HCT116 (cell line): Measurements from ENCODE around the gene CHSY1. TPM values are rescaled to one million over a fixed set of nuclear protein-coding genes. Genes with fewer than 3 reads are reported as not detected.

Experiments
- ATAC-seq: fragments of 200-7000 bp; cut with Tn5 transposase; 2 replicates; pipeline ENCODE4 v1.9.1; 2020; ENCODE audit warnings: mild to moderate bottlenecking, moderate library complexity
- BruUV-seq: library from RNA; stranded (reverse); fragments of 400-500 nt; replicated peaks from 2 replicates; lab custom pipeline; 2021; lab: Mats Ljungman, UMichigan
- CTCF ChIA-PET: fragments of 300-600 bp; sonication (Branson Sonifier 250); formaldehyde crosslinking; loops from one replicate; lab custom pipeline; 2021; ENCODE audit warnings: antibody characterized with exemption; lab: Charles Lee
- POLR2A ChIA-PET: fragments of 300-600, 350-600 bp; sonication (Branson Sonifier 250); formaldehyde crosslinking; loops from one replicate; lab custom pipeline; 2021; ENCODE audit warnings: antibody characterized with exemption; lab: Charles Lee
- RAD21 ChIA-PET, 2 experiments: fragments of 300-600 bp; sonication (Branson Sonifier 250); formaldehyde crosslinking; loops; one replicate each; lab custom pipeline; 2023; ENCODE audit warnings: low total read pairs in 2 of 2; ENCODE audit not compliant: uncharacterized antibody in 2 of 2, unreplicated experiment in 2 of 2, low non-redundant PET in 1 of 2; lab: Charles Lee
- DNase-seq: peaks from one replicate; pipeline ENCODE4 v3.0.0-alpha.2; 2010; ENCODE audit warnings: low read depth, low spot score
- H2AFZ ChIP-seq: fragments of 200-600 bp; shearing (Covaris generic), sonication (generic); 2 replicates; pipeline ENCODE4 v1.6.1; 2017; ENCODE audit warnings: low read depth, mixed run types, mixed read lengths, antibody characterized with exemption, low read length; ENCODE audit not compliant: poor library complexity, severe bottlenecking
- H3K27ac ChIP-seq: 2 replicates; pipeline ENCODE4 v1.5.1; 2012; ENCODE audit warnings: low read depth, low read length
- H3K27me3 ChIP-seq: fragments of 200-600 bp; sonication (generic); 2 replicates; pipeline ENCODE4 v1.6.1; 2016; ENCODE audit warnings: mixed run types, low read length, mixed read lengths; ENCODE audit not compliant: insufficient read depth
- H3K36me3 ChIP-seq, 2 experiments: fragments of 200-500 bp in 1 of 2; fragments of 200-600 bp in 1 of 2; sonication (Bioruptor generic) in 1 of 2; sonication (generic) in 1 of 2; 2 replicates each; pipeline versions ENCODE4 v1.5.1 to v1.6.1; 2014 to 2016; ENCODE audit warnings: low read length in 2 of 2, inconsistent platforms in 1 of 2, mixed read lengths in 1 of 2, mixed run types in 1 of 2; ENCODE audit not compliant: insufficient read depth in 2 of 2, control insufficient read depth in 1 of 2
- H3K4me1 ChIP-seq, 2 experiments: fragments of 200-600 bp in 1 of 2; sonication (generic) in 1 of 2; 2 replicates each; pipeline versions ENCODE4 v1.5.1 to v1.6.1; 2012 to 2017; ENCODE audit warnings: low read length in 2 of 2, inconsistent platforms in 1 of 2, mild to moderate bottlenecking in 1 of 2, mixed read lengths in 1 of 2, mixed run types in 1 of 2, moderate library complexity in 1 of 2; ENCODE audit not compliant: insufficient read depth in 2 of 2, control insufficient read depth in 1 of 2
- H3K4me2 ChIP-seq: fragments of 200-600 bp; sonication (generic); 2 replicates; pipeline ENCODE4 v1.6.1; 2017; ENCODE audit warnings: mixed run types, low read length, mixed read lengths
- H3K4me3 ChIP-seq, 2 experiments: fragments of 200-600 bp in 1 of 2; sonication (generic) in 1 of 2; replicated peaks in 1 of 2; 2 replicates each; pipeline ENCODE4 v1.5.1; 2011 to 2016; ENCODE audit warnings: low read length in 2 of 2, control low read depth in 1 of 2, low read depth in 1 of 2, mild to moderate bottlenecking in 1 of 2, mixed read lengths in 1 of 2, mixed run types in 1 of 2
- H3K79me2 ChIP-seq: fragments of 200-600 bp; sonication (generic); 2 replicates; pipeline ENCODE4 v1.6.1; 2017; ENCODE audit warnings: mild to moderate bottlenecking, mixed run types, low read length, moderate library complexity, mixed read lengths; ENCODE audit not compliant: insufficient read depth
- H3K9ac ChIP-seq: fragments of 200-600 bp; sonication (generic); 2 replicates; pipeline ENCODE4 v1.6.1; 2016; ENCODE audit warnings: low read length, mixed read lengths
- H3K9me2 ChIP-seq: fragments of 200-600 bp; sonication (generic), shearing (Covaris generic); 2 replicates; pipeline ENCODE4 v1.6.1; 2017; ENCODE audit warnings: mixed run types, mild to moderate bottlenecking, moderate library complexity; ENCODE audit not compliant: insufficient read depth
- H3K9me3 ChIP-seq, 2 experiments: fragments of 200-500 bp in 1 of 2; fragments of 200-600 bp in 1 of 2; sonication (Bioruptor generic) in 1 of 2; sonication (generic) in 1 of 2; 2 replicates each; pipeline ENCODE4 v1.6.1; 2014 to 2017; ENCODE audit warnings: low read length in 2 of 2, mixed read lengths in 2 of 2, inconsistent platforms in 1 of 2, low read depth in 1 of 2, mild to moderate bottlenecking in 1 of 2, mixed run types in 1 of 2, moderate library complexity in 1 of 2; ENCODE audit not compliant: control insufficient read depth in 1 of 2, insufficient read depth in 1 of 2
- H4K20me1 ChIP-seq: fragments of 200-600 bp; sonication (generic), shearing (Covaris generic); 2 replicates; pipeline ENCODE4 v1.6.1; 2017; ENCODE audit warnings: mixed run types, mild to moderate bottlenecking, moderate library complexity; ENCODE audit not compliant: insufficient read depth
- CBX3 ChIP-seq: IDR thresholded peaks from 2 replicates; pipeline ENCODE4 v1.6.1; 2012; ENCODE audit warnings: low read depth
- CEBPB ChIP-seq: IDR thresholded peaks from 2 replicates; pipeline ENCODE4 v1.6.1; 2012; ENCODE audit warnings: low read depth
- CTCF ChIP-seq, 3 experiments: fragments of 200-600 bp in 1 of 3; sonication (generic) in 1 of 3; IDR thresholded peaks in 2 of 3; conservative IDR thresholded peaks in 1 of 3; 2 replicates each; pipeline ENCODE4 v1.5.1; 2012 to 2017; ENCODE audit warnings: low read depth in 2 of 3, low read length in 2 of 3, antibody characterized with exemption in 1 of 3, borderline replicate concordance in 1 of 3, control low read depth in 1 of 3, mild to moderate bottlenecking in 1 of 3, mixed read lengths in 1 of 3, mixed run types in 1 of 3, moderate library complexity in 1 of 3; ENCODE audit not compliant: insufficient read depth in 1 of 3
- ELF1 ChIP-seq: IDR thresholded peaks from 2 replicates; pipeline ENCODE4 v1.6.1; 2012; ENCODE audit warnings: low read depth, borderline replicate concordance
- EZH2 ChIP-seq: fragments of 200-600 bp; sonication (generic); IDR thresholded peaks from 2 replicates; pipeline ENCODE4 v1.6.1; 2017; ENCODE audit warnings: antibody characterized with exemption, mixed run types
- EZH2phosphoT487 ChIP-seq: fragments of 200-600 bp; IDR thresholded peaks from 2 replicates; pipeline ENCODE4 v1.6.1; 2018; ENCODE audit warnings: antibody characterized with exemption, borderline replicate concordance
- FOSL1 ChIP-seq: IDR thresholded peaks from 2 replicates; pipeline ENCODE4 v1.6.1; 2012; ENCODE audit warnings: low read depth
- POLR2A ChIP-seq: IDR thresholded peaks from 2 replicates; pipeline ENCODE4 v1.7.0; 2011; ENCODE audit warnings: borderline replicate concordance; ENCODE audit not compliant: insufficient read depth, insufficient read length; ENCODE audit errors: extremely low read depth
- POLR2AphosphoS5 ChIP-seq: IDR thresholded peaks from 2 replicates; pipeline ENCODE4 v1.6.1; 2011; ENCODE audit warnings: mild to moderate bottlenecking, low read depth, low read length, moderate library complexity
- RAD21 ChIP-seq: IDR thresholded peaks from 2 replicates; pipeline ENCODE4 v1.6.1; 2012; ENCODE audit warnings: low read depth, mild to moderate bottlenecking
- SP1 ChIP-seq: IDR thresholded peaks from 2 replicates; pipeline ENCODE4 v1.6.1; 2012; ENCODE audit warnings: low read depth
- SRF ChIP-seq: IDR thresholded peaks from 2 replicates; pipeline ENCODE4 v1.6.1; 2012; ENCODE audit warnings: low read depth
- TCF7L2 ChIP-seq: IDR thresholded peaks from 2 replicates; pipeline ENCODE4 v1.7.0; 2011; ENCODE audit warnings: borderline replicate concordance, inconsistent platforms; ENCODE audit not compliant: insufficient read depth, insufficient read length; ENCODE audit errors: extremely low read depth
- YY1 ChIP-seq: IDR thresholded peaks from 2 replicates; pipeline ENCODE4 v1.6.1; 2011; ENCODE audit warnings: low read length, low read depth, moderate library complexity, mild to moderate bottlenecking; ENCODE audit not compliant: insufficient replicate concordance; ENCODE audit errors: extremely low read depth
- ZFX ChIP-seq: fragments of 450-650 bp; IDR thresholded peaks from 2 replicates; pipeline ENCODE4 v1.6.1; 2017
- ZNF274 ChIP-seq: fragments of 200-500 bp; sonication (Bioruptor generic); IDR thresholded peaks from 2 replicates; pipeline ENCODE4 v1.6.1; 2014; ENCODE audit warnings: mild to moderate bottlenecking, low read depth, low read length, inconsistent platforms
- intact Hi-C: fragments of 100-400 bp; cut with micrococcal nuclease; formaldehyde crosslinking; loops from 2 replicates; pipeline ENCODE4 v1.10.0; 2022
- total RNA-seq: library from RNA; stranded (reverse); gene quantifications from one replicate; pipeline ENCODE4 v1.2.1, GENCODE V29; 2021; ENCODE audit not compliant: unreplicated experiment
- TF ChIP-seq, protein P1 (sequence below): IDR thresholded peaks from 2 replicates; pipeline ENCODE4 v1.6.1; 2012
- TF ChIP-seq, protein P2 (sequence below): IDR thresholded peaks from 2 replicates; pipeline ENCODE4 v1.6.1; 2012
- TF ChIP-seq, protein P3 (sequence below): IDR thresholded peaks from 2 replicates; pipeline ENCODE4 v1.6.1; 2012; ENCODE audit warnings: low read depth

The CHSY1 gene
- total RNA-seq, 1 experiment from 2014 or later, result 25.4 TPM

GRCh38 chr15:101176625-101177024, 75.2 kb downstream of the CHSY1 start:
- H3K79me2 ChIP-seq, result peaks cover 31% of the 10 kb centered on the region; the same call in 1 of the 2 replicates
- TF ChIP-seq CEBPB, result no peak
- TF ChIP-seq, protein P1, sequence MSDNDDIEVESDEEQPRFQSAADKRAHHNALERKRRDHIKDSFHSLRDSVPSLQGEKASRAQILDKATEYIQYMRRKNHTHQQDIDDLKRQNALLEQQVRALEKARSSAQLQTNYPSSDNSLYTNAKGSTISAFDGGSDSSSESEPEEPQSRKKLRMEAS, result no peak
- no peak for TF ChIP-seq SP1
- no peak for TF ChIP-seq POLR2A
- TF ChIP-seq, protein P2, sequence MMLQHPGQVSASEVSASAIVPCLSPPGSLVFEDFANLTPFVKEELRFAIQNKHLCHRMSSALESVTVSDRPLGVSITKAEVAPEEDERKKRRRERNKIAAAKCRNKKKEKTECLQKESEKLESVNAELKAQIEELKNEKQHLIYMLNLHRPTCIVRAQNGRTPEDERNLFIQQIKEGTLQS, result no peak
- TF ChIP-seq CTCF (IDR thresholded peaks at IDR 0.05 in 2 of 3, conservative IDR thresholded peaks at IDR 0.05 in 1 of 3; ENCODE audit: borderline replicate concordance in 1 of 3, insufficient read depth in 1 of 3, low read depth in 2 of 3, low read length in 2 of 3), result no peak
- TF ChIP-seq YY1, result no peak
- no peak for TF ChIP-seq TCF7L2
- no peak for TF ChIP-seq ELF1
- no peak for TF ChIP-seq ZFX
- TF ChIP-seq EZH2, result no peak
- no peak for TF ChIP-seq CBX3
- no peak for TF ChIP-seq RAD21
- TF ChIP-seq POLR2AphosphoS5, result no peak
- no peak for TF ChIP-seq ZNF274
- no peak for TF ChIP-seq SRF
- no peak for TF ChIP-seq FOSL1
- TF ChIP-seq EZH2phosphoT487, result no peak
- TF ChIP-seq, protein P3, sequence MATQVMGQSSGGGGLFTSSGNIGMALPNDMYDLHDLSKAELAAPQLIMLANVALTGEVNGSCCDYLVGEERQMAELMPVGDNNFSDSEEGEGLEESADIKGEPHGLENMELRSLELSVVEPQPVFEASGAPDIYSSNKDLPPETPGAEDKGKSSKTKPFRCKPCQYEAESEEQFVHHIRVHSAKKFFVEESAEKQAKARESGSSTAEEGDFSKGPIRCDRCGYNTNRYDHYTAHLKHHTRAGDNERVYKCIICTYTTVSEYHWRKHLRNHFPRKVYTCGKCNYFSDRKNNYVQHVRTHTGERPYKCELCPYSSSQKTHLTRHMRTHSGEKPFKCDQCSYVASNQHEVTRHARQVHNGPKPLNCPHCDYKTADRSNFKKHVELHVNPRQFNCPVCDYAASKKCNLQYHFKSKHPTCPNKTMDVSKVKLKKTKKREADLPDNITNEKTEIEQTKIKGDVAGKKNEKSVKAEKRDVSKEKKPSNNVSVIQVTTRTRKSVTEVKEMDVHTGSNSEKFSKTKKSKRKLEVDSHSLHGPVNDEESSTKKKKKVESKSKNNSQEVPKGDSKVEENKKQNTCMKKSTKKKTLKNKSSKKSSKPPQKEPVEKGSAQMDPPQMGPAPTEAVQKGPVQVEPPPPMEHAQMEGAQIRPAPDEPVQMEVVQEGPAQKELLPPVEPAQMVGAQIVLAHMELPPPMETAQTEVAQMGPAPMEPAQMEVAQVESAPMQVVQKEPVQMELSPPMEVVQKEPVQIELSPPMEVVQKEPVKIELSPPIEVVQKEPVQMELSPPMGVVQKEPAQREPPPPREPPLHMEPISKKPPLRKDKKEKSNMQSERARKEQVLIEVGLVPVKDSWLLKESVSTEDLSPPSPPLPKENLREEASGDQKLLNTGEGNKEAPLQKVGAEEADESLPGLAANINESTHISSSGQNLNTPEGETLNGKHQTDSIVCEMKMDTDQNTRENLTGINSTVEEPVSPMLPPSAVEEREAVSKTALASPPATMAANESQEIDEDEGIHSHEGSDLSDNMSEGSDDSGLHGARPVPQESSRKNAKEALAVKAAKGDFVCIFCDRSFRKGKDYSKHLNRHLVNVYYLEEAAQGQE, result no peak
- no peak overlapping the region for H2AFZ ChIP-seq
- H3K9me2 ChIP-seq, result no peaks in the 10 kb centered on the region
- H3K36me3 ChIP-seq, result peaks cover 12% of the 10 kb centered on the region in 2 experiments; a peak in 2 of 4 replicates
- intact Hi-C loops, result no loop called here
- no peak overlapping the region for H3K9ac ChIP-seq
- H3K4me2 ChIP-seq, result no peak overlapping the region
- H3K4me3 ChIP-seq, result no peak overlapping the region
- H3K9me3 ChIP-seq, result no peaks in the 10 kb centered on the region
- ChIA-PET RAD21 (no interaction called here), CTCF (interaction anchor here (0.6 kb wide), 1 partner anchor 10 kb away, joined by 3 read pairs; no protein-coding TSS in a partner anchor), POLR2A (no interaction called here)
- DNase-seq, result no peak
- H3K27me3 ChIP-seq, result no peaks in the 10 kb centered on the region
- no peaks in the 10 kb centered on the region for H3K4me1 ChIP-seq
- no TSS peak for BruUV-seq
- H3K27ac ChIP-seq, result no peak overlapping the region
- ATAC-seq, result no peak
- no peaks in the 10 kb centered on the region for H4K20me1 ChIP-seq
